MCF 10A (cell line): ENCODE results near the gene DNAJC17. TPM values are rescaled to one million over a fixed set of nuclear protein-coding genes. Genes with fewer than 3 reads are reported as not detected.

Experiments used
- BruUV-seq: library from RNA; stranded (reverse); fragments of 400-500 nt; replicated peaks from 2 replicates; lab custom pipeline; 2021; lab: Mats Ljungman, UMichigan
- CTCF ChIA-PET: fragments of 300-600 bp; sonication (Branson Sonifier 250); formaldehyde crosslinking; extraction: SDS; loops from one replicate; lab custom pipeline; 2021; ENCODE audit warnings: antibody characterized with exemption, inconsistent platforms; lab: Yijun Ruan, JAX
- POLR2A ChIA-PET: fragments of 300-600, 350-650 bp; sonication (Branson Sonifier 250); formaldehyde crosslinking; extraction: SDS; loops from one replicate; lab custom pipeline; 2020; ENCODE audit warnings: antibody characterized with exemption, inconsistent platforms; lab: Yijun Ruan, JAX
- DNase-seq: peaks from one replicate; pipeline ENCODE4 v3.0.0-alpha.2; 2018; ENCODE audit not compliant: unreplicated experiment
- H3K27ac Mint-ChIP-seq: one replicate; pipeline ENCODE4 v1.8.0; 2022; ENCODE audit warnings: mild to moderate bottlenecking, low read depth, mixed read lengths; ENCODE audit not compliant: unreplicated experiment
- H3K27me3 Mint-ChIP-seq: one replicate; pipeline ENCODE4 v1.8.0; 2022; ENCODE audit warnings: mixed read lengths; ENCODE audit not compliant: insufficient read depth, unreplicated experiment
- H3K36me3 Mint-ChIP-seq: one replicate; pipeline ENCODE4 v1.8.0; 2022; ENCODE audit warnings: mild to moderate bottlenecking, moderate library complexity, mixed read lengths; ENCODE audit not compliant: insufficient read depth, unreplicated experiment
- H3K4me1 Mint-ChIP-seq: one replicate; pipeline ENCODE4 v1.8.0; 2022; ENCODE audit warnings: mixed read lengths; ENCODE audit not compliant: insufficient read depth, unreplicated experiment
- H3K4me3 Mint-ChIP-seq: one replicate; pipeline ENCODE4 v1.8.0; 2022; ENCODE audit warnings: mild to moderate bottlenecking, moderate library complexity, mixed read lengths; ENCODE audit not compliant: unreplicated experiment
- H3K9me3 Mint-ChIP-seq: one replicate; pipeline ENCODE4 v1.8.0; 2022; ENCODE audit warnings: mixed read lengths; ENCODE audit not compliant: unreplicated experiment
- intact Hi-C: fragments of 100-400 bp; cut with micrococcal nuclease; formaldehyde crosslinking; loops from 2 replicates; pipeline ENCODE4 v1.14.1; 2022
- total RNA-seq: library from RNA; stranded (reverse); gene quantifications from 2 replicates; pipeline ENCODE4 v1.2.3, GENCODE V29; 2022
- TF ChIP-seq, protein P1 (sequence below): fragments of 200-600 bp; IDR thresholded peaks from one replicate; pipeline ENCODE4 v1.8.0; 2022; ENCODE audit warnings: antibody characterized with exemption, mild to moderate bottlenecking; ENCODE audit not compliant: unreplicated experiment

DNAJC17 gene
- total RNA-seq, 1 experiment from 2014 or later, result 55.1 TPM

DNA sequence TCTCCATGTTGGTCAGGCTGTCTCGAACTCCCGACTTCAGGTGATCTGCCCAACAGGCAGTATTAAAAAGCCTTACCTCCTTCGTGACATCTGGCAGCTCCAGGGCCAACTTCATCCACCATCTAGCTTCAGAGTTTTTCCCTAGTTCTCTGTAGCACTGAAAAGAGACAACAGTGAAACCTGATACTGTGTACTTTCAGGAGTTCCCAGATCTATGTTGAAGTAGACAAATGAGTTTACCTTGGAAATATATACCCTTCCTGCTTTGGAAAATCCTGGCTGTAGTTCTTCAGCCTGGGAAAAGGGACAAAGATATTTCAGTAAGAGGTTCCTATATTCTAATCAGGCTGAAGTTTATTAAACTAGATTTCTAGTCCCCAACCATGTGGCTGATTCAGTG lies 70.2 kb downstream of the DNAJC17 start:
- TF ChIP-seq, protein P1, sequence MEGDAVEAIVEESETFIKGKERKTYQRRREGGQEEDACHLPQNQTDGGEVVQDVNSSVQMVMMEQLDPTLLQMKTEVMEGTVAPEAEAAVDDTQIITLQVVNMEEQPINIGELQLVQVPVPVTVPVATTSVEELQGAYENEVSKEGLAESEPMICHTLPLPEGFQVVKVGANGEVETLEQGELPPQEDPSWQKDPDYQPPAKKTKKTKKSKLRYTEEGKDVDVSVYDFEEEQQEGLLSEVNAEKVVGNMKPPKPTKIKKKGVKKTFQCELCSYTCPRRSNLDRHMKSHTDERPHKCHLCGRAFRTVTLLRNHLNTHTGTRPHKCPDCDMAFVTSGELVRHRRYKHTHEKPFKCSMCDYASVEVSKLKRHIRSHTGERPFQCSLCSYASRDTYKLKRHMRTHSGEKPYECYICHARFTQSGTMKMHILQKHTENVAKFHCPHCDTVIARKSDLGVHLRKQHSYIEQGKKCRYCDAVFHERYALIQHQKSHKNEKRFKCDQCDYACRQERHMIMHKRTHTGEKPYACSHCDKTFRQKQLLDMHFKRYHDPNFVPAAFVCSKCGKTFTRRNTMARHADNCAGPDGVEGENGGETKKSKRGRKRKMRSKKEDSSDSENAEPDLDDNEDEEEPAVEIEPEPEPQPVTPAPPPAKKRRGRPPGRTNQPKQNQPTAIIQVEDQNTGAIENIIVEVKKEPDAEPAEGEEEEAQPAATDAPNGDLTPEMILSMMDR, result no peak
- no TSS peak for BruUV-seq
- Mint-ChIP-seq H3K27ac (no peak overlapping the region), H3K36me3 (peaks cover 82% of the 10 kb centered on the region), H3K4me3 (no peak overlapping the region), H3K27me3 (no peaks in the 10 kb centered on the region), H3K9me3 (no peaks in the 10 kb centered on the region), H3K4me1 (no peaks in the 10 kb centered on the region)
- ChIA-PET CTCF (interaction anchor here (0.8 to 1.0 kb wide), 3 partner anchors 9 to 1984 kb away, joined by 3 to 4 read pairs (median 3); partner anchors contain the start of gene RAD51), POLR2A (no interaction called here)
- intact Hi-C loops, result no loop called here
- DNase-seq, result no peak

DNA sequence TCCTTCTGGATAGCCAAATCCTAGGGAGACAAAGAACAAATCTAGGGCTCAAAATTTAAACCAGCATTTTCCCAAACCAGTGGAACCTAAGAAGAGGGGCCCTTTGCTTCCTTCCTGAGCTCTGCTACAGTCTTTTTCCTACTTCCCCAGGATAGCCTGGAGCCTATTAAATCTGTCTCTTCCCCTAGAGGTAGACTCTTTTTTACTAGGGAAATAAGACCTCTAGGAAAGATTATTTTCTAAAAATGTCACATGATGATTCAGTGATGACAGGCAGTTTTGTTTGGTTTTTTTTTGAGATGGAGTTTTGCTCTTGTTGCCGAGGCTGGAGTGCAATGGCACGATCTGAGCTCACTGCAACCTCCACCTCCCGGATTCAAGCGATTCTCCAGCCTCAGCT lies 70.7 kb downstream of the DNAJC17 start:
- intact Hi-C loops, result no loop called here
- Mint-ChIP-seq H3K27me3 (no peaks in the 10 kb centered on the region), H3K36me3 (peaks cover 82% of the 10 kb centered on the region), H3K4me1 (no peaks in the 10 kb centered on the region), H3K9me3 (no peaks in the 10 kb centered on the region), H3K4me3 (no peak overlapping the region), H3K27ac (no peak overlapping the region)
- ChIA-PET CTCF (interaction anchor here (0.8 kb wide), 1 partner anchor 1984 kb away, joined by 3 read pairs; no protein-coding TSS in a partner anchor), POLR2A (interaction anchor here (0.7 kb wide), 1 partner anchor 232 kb away, joined by 4 read pairs; no protein-coding TSS in a partner anchor)
- no TSS peak for BruUV-seq
- no peak for DNase-seq
- TF ChIP-seq, protein P1, result no peak

DNA sequence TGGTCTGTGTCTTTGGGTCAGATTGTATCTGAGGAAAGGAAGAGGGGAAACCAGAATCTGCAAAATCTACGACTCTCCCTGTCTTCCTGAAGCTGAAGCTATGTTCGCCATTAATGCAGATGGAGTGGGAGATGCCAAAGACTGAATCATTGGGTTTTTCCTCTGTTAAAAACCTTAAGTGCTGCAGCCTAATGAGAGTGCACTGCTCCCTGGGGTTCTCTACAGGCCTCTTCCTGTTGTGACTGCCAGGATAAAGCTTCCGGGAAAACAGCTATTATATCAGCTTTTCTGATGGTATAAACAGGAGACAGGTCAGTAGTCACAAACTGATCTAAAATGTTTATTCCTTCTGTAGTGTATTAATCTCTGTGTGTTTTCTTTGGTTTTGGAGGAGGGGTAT lies 76.2 kb downstream of the DNAJC17 start:
- TF ChIP-seq, protein P1, result no peak
- no peak for DNase-seq
- peaks cover 41% of the 10 kb centered on the region for H3K36me3 Mint-ChIP-seq
- BruUV-seq, result no TSS peak
- ChIA-PET CTCF (interaction anchor here (1.3 to 1.9 kb wide), 2 partner anchors 8 to 16 kb away, joined by 3 to 5 read pairs; no protein-coding TSS in a partner anchor), POLR2A (interaction anchor here (0.6 to 1.4 kb wide), 3 partner anchors 8 to 14 kb away, joined by 3 to 6 read pairs (median 3); no protein-coding TSS in a partner anchor)
- no peaks in the 10 kb centered on the region for H3K9me3 Mint-ChIP-seq
- no peaks in the 10 kb centered on the region for H3K27me3 Mint-ChIP-seq
- H3K4me1 Mint-ChIP-seq, result no peaks in the 10 kb centered on the region
- no peak overlapping the region for H3K27ac Mint-ChIP-seq
- intact Hi-C loops, result no loop called here
- H3K4me3 Mint-ChIP-seq, result no peak overlapping the region

DNA sequence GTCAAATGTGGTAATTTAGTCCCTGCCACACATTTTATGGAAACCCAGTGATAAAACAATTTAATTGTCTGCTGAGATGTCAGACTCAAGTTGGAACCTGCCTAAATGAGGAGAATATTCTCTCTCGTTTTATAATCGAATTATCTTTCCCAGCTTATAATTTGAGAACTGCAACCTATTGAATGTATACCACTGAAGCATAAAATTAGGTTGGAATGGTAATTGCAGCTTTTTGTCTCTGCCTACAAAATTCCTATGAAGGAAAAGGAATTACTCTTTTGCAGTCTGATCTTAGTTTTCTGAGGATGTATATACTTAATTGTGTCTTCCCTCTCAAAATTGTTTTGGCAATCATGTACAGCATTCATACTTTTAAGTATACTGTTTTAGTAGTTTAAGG lies 83.4 kb downstream of the DNAJC17 start:
- ChIA-PET POLR2A (interaction anchor here (0.6 to 1.6 kb wide), 2 partner anchors 9 to 29 kb away, joined by 3 to 5 read pairs; partner anchors contain the start of gene RAD51), CTCF (interaction anchor here (0.8 to 1.6 kb wide), 4 partner anchors 23 to 462 kb away, joined by 3 to 6 read pairs (median 4); no protein-coding TSS in a partner anchor)
- TF ChIP-seq, protein P1, result no peak

More for the DNA sequence above, 83.4 kb downstream of the DNAJC17 start:
- Mint-ChIP-seq H3K27ac (peak overlapping the region; percentile 51), H3K4me3 (no peak overlapping the region), H3K9me3 (no peaks in the 10 kb centered on the region), H3K4me1 (no peaks in the 10 kb centered on the region), H3K27me3 (no peaks in the 10 kb centered on the region), H3K36me3 (peaks cover 7% of the 10 kb centered on the region)
- BruUV-seq, result no TSS peak
- DNase-seq, result no peak
- intact Hi-C loops, result no loop called here
